Mucosa of rectum (tissue), 2 donors: ENCODE measurements around the gene STAG1.
"Not testable (repeated sequence)": the region's sequence is repeated elsewhere in the genome, so short reads cannot be mapped to it uniquely, and the experiment has no call there.

Experiments
- H3K27ac ChIP-seq, 2 donors: one replicate each; pipeline ENCODE4 v1.7.0; 2013; ENCODE audit warnings: inconsistent platforms in 2 of 2, low read depth in 2 of 2, low read length in 2 of 2
- H3K27me3 ChIP-seq, 2 donors: one replicate each; pipeline ENCODE4 v1.7.0; 2013; ENCODE audit warnings: low read length in 2 of 2; ENCODE audit not compliant: control insufficient read depth in 2 of 2, insufficient read depth in 2 of 2
- H3K36me3 ChIP-seq, 2 donors: one replicate each; pipeline ENCODE4 v1.7.0; 2013; ENCODE audit warnings: low read length in 2 of 2; ENCODE audit not compliant: control insufficient read depth in 2 of 2, insufficient read depth in 2 of 2
- H3K4me1 ChIP-seq, 2 donors: one replicate each; pipeline ENCODE4 v1.7.0; 2013; ENCODE audit warnings: low read length in 2 of 2, mild to moderate bottlenecking in 1 of 2; ENCODE audit not compliant: control insufficient read depth in 2 of 2, insufficient read depth in 2 of 2
- H3K4me3 ChIP-seq, 2 donors: one replicate each; pipeline ENCODE4 v1.7.0; 2013; ENCODE audit warnings: low read length in 2 of 2
- H3K9ac ChIP-seq, 2 donors: one replicate each; pipeline ENCODE4 v1.7.0; 2013; ENCODE audit warnings: low read length in 2 of 2, low read depth in 1 of 2, mild to moderate bottlenecking in 1 of 2
- H3K9me3 ChIP-seq, 2 donors: one replicate each; pipeline ENCODE4 v1.7.0; 2013; ENCODE audit warnings: low read length in 2 of 2; ENCODE audit not compliant: control insufficient read depth in 2 of 2
- donor health status: healthy.
- donor health status: Normal muscosa, but diverticular disease.

Gene STAG1

DNA sequence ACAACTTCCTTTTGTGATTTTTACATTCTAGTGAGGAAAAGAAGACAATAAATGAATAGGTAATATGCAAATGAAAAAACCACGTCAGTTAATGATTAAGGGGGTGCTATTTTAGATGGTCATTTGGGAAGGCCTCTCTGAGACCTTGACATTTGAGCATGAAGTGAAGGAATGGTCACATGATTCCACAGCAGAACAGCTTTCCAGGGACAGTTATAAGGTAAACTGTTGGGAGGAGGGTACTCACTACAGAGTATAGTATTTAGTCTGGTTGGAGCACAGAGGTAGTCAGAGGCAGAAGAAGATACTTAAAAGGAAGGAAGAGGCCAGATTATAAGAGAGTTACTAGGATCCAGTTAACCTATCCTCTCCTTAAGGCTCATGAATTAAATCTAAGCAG lies 246.5 kb downstream of the STAG1 start:
- no peak overlapping the region for H3K9ac ChIP-seq
- H3K4me1 ChIP-seq = no peaks in the 10 kb centered on the region
- no peaks in the 10 kb centered on the region for H3K9me3 ChIP-seq
- H3K4me3 ChIP-seq = no peak overlapping the region
- peaks cover 3 to 10% of the 10 kb centered on the region in 2 donors for H3K36me3 ChIP-seq
- H3K27me3 ChIP-seq = no peaks in the 10 kb centered on the region
- H3K27ac ChIP-seq = no peak overlapping the region

DNA sequence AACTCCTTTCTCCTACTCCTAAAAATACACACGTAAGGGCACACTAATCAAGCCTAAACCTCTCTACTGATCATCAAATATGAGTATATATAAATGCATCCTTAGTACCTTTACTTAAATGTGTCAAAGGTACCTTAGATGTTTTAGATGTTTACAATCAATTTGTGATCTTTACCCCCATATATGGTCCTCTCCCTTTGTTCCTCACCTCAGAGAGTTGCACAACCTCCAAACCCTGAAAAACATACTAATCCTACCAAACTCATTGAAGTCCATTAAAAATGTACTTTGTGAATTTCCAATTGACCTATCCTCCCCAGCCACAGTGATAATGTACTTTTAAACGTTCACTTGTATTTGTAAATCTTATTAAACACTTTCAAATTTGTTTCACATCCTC lies 249.1 kb downstream of the STAG1 start:
- H3K27ac ChIP-seq = no peak overlapping the region
- H3K9ac ChIP-seq = no peak overlapping the region
- no peak overlapping the region for H3K4me3 ChIP-seq
- peaks cover 3 to 10% of the 10 kb centered on the region in 2 donors for H3K36me3 ChIP-seq
- H3K27me3 ChIP-seq = no peaks in the 10 kb centered on the region
- H3K4me1 ChIP-seq = no peaks in the 10 kb centered on the region
- H3K9me3 ChIP-seq = no peaks in the 10 kb centered on the region

DNA sequence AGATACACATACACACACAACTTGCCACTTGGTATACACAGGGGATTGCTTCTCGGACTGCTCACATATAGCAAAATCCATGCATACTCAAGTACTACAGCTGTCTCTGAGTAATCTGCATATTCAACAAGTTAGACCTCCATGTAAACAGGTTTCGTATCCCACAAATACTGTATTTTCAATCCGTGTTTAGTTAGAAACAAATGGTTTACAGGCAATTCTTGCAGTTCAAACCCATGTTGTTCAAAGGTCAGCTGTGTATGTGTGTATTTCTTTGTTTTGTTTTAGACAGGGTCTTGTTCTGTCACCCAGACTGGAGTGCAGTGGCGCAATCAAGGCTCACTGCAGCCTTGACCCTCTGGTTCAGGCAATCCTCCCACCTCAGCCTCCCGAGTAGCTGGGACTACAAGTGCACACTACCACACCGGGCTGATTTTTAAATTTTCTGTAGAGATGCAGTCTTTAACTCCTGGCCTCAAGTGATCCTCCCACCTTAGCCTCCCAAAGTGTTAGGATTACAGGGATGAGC lies 253.2 kb downstream of the STAG1 start:
- Histone ChIP-seq H3K27me3 (no peaks in the 10 kb centered on the region), H3K9ac (no peak overlapping the region), H3K4me1 (no peaks in the 10 kb centered on the region)

DNA sequence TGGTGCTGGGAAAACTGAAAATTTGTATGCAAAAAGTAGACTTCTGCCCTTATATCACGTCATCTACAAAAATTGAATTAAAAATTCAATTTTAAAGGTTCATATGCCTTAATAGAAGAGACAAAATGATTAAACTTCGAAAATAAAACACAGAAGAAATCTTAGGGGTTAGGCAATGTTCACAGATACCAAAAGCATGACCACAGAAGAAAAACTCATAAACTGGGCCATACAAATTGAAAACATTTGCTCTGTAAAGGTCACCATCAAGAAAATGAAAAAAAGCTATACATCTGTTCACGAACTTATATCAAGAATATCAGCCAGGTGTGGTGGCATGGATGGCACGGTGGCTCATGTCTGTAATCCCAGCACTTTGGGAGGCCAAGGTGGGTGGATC lies 257.0 kb downstream of the STAG1 start:
- Histone ChIP-seq H3K27me3 (no peaks in the 10 kb centered on the region), H3K27ac (no peak overlapping the region), H3K4me3 (no peak overlapping the region), H3K9ac (no peak overlapping the region), H3K4me1 (no peaks in the 10 kb centered on the region), H3K9me3 (no peaks in the 10 kb centered on the region), H3K36me3 (peaks cover 0 to 7% of the 10 kb centered on the region in 2 donors)

More for the DNA sequence above, 253.2 kb downstream of the STAG1 start:
- Histone ChIP-seq H3K27ac (no peak overlapping the region), H3K4me3 (no peak overlapping the region), H3K36me3 (peaks cover 3 to 10% of the 10 kb centered on the region in 2 donors), H3K9me3 (no peaks in the 10 kb centered on the region)

DNA sequence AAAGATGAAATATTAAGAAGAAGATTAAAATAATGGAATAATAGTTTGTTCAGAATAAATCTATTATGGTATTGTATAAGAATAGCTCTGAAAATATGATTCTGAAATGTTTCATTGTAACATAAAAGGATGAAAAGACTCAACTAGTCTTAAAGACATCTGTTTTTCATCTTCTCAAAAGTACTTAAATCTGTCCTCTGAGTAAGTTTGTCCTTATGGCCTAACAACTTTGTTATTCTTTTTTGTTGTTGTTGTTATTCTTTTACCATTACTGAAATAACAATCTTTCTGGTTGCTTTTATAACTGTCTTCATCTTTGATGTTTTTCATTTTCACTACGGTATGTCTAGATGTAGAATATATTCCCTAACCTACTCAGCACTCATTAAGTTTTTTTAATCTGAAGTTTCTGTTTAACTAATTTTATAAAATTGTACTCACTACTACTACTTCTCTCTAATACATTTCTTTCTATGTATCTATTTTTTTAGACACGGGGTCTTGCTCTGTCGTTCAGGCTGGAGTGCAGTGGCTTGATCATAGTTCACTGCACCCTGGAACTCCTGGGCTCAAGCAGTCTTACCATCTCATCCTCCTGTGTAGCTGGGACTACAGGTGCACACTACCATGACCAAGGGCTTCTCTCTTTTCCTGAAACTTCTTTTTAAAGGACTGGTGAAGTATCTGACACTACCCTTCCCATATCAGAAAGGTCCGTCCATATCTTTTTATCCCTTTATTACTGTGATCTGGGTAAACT lies 261.4 kb downstream of the STAG1 start:
- Histone ChIP-seq H3K9ac (no peak overlapping the region), H3K27ac (no peak overlapping the region), H3K36me3 (peaks cover 3 to 7% of the 10 kb centered on the region in 2 donors), H3K4me1 (no peaks in the 10 kb centered on the region), H3K27me3 (no peaks in the 10 kb centered on the region), H3K9me3 (no peaks in the 10 kb centered on the region), H3K4me3 (no peak overlapping the region)

- Histone ChIP-seq H3K27me3 (no peaks in the 10 kb centered on the region), H3K9ac (no peak overlapping the region), H3K36me3 (peaks cover 0 to 3% of the 10 kb centered on the region in 2 donors), H3K4me3 (no peak overlapping the region), H3K27ac (no peak overlapping the region), H3K4me1 (no peaks in the 10 kb centered on the region), H3K9me3 (no peaks in the 10 kb centered on the region)
Observed at GRCh38 chr3:136485777-136486176, 266.4 kb downstream of the STAG1 start.

GRCh38 chr3:136476280-136476679 lies 275.9 kb downstream of the STAG1 start:
- Histone ChIP-seq H3K4me1 (no peaks in the 10 kb centered on the region), H3K4me3 (no peak overlapping the region), H3K36me3 (peaks cover 12% of the 10 kb centered on the region in 2 donors), H3K27me3 (no peaks in the 10 kb centered on the region), H3K9me3 (no peaks in the 10 kb centered on the region), H3K9ac (no peak overlapping the region), H3K27ac (no peak overlapping the region)

DNA sequence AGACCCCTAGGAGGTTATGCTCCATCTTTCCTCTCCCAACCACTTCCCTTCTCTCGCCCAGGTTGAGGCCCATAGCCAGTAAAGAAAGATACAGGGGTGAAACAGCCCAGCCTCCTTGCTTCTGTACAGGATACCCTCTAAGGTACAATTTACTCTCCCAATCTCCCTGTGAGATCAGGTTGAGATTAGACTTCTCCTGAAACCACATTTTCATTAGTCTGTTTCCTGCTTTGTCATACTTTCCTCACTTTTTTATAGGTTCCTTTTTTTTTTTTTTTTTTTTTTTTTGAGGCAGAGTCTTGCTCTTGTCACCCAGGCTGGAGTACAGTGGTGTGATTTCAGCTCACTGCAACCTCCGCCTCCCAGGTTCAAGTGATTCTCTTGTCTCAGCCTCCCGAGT lies 277.3 kb downstream of the STAG1 start:
- H3K9me3 ChIP-seq, H3K9ac ChIP-seq, H3K27ac ChIP-seq, H3K4me3 ChIP-seq, H3K4me1 ChIP-seq, H3K27me3 ChIP-seq: not testable (repeated sequence)
- H3K36me3 ChIP-seq = peaks cover 12% of the 10 kb centered on the region in 2 donors

GRCh38 chr3:136473716-136474326 lies 278.4 kb downstream of the STAG1 start:
- peaks cover 12% of the 10 kb centered on the region in 2 donors for H3K36me3 ChIP-seq
- no peak overlapping the region for H3K9ac ChIP-seq
- no peaks in the 10 kb centered on the region for H3K9me3 ChIP-seq
- no peak overlapping the region for H3K27ac ChIP-seq
- no peaks in the 10 kb centered on the region for H3K27me3 ChIP-seq
- H3K4me1 ChIP-seq = no peaks in the 10 kb centered on the region
- no peak overlapping the region for H3K4me3 ChIP-seq

DNA sequence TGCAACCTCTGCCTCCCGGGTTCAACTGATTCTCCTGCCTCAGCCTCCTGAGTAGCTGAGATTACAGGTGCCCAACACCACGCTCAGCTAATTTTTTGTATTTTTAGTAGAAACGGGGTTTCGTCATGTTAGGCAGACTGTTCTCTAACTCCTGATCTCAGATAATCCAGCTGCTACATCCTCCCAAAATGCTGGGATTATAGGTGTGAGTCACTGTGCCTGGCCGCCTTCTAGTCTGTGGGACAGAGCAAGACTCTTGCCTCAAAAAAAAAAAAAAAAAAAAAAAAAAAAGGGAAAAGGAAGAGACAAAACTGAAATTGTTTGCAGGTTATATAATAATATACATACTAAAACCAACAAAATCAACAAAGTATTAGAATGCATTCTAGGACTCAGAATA lies 286.9 kb downstream of the STAG1 start:
- H3K27me3 ChIP-seq = no peaks in the 10 kb centered on the region
- H3K9me3 ChIP-seq = no peaks in the 10 kb centered on the region
- H3K9ac ChIP-seq = no peak overlapping the region
- no peak overlapping the region for H3K4me3 ChIP-seq
- no peaks in the 10 kb centered on the region for H3K4me1 ChIP-seq
- peaks cover 8% of the 10 kb centered on the region in 2 donors for H3K36me3 ChIP-seq
- H3K27ac ChIP-seq = no peak overlapping the region
